CD4-positive, alpha-beta memory T cell (primary cell): ENCODE data around the gene TRIM75. TPM values are rescaled to one million over a fixed set of nuclear protein-coding genes. Genes with fewer than 3 reads are reported as not detected.
A peak's percentile ranks its signal among the peaks of the same experiment; 100 is the strongest.
"Not testable (repeated sequence)": the region's sequence is repeated elsewhere in the genome, so short reads cannot be mapped to it uniquely, and the experiment has no call there.

Experiments used
- CTCF ChIA-PET: fragments of 350-600 bp; sonication (Branson Sonifier 250); formaldehyde crosslinking; loops from one replicate; lab custom pipeline; 2021; ENCODE audit warnings: inconsistent platforms; ENCODE audit not compliant: partially characterized antibody; lab: Charles Lee
- POLR2A ChIA-PET: fragments of 350-600 bp; sonication (Branson Sonifier 250); formaldehyde crosslinking; loops from one replicate; lab custom pipeline; 2021; ENCODE audit not compliant: partially characterized antibody; lab: Charles Lee
- DNase-seq, 5 donors: peaks; one replicate each; pipeline versions ENCODE4 v3.0.0 to v3.0.0-alpha.2; 2020 to 2022; ENCODE audit warnings: mixed read lengths in 1 of 5
- H3K27ac ChIP-seq: one replicate; pipeline ENCODE4 v1.7.0; 2013; ENCODE audit warnings: low read depth, low read length
- H3K27me3 ChIP-seq: 2 replicates; pipeline ENCODE4 v1.7.0; 2013; ENCODE audit warnings: mild to moderate bottlenecking, low read length, moderate library complexity; ENCODE audit not compliant: insufficient read depth
- H3K36me3 ChIP-seq: 2 replicates; pipeline ENCODE4 v1.7.0; 2013; ENCODE audit warnings: mild to moderate bottlenecking, low read length, moderate library complexity; ENCODE audit not compliant: insufficient read depth
- H3K4me1 ChIP-seq: 2 replicates; pipeline ENCODE4 v1.7.0; 2013; ENCODE audit warnings: mild to moderate bottlenecking, low read length, moderate library complexity; ENCODE audit not compliant: insufficient read depth
- H3K4me3 ChIP-seq, 2 donors: one replicate each; pipeline ENCODE4 v1.7.0; 2013; ENCODE audit warnings: low read length in 2 of 2, mild to moderate bottlenecking in 1 of 2
- H3K9me3 ChIP-seq, 2 donors: one replicate each; pipeline ENCODE4 v1.7.0; 2013; ENCODE audit warnings: low read length in 2 of 2, control low read depth in 1 of 2; ENCODE audit not compliant: control insufficient read depth in 1 of 2
- H3K27ac Mint-ChIP-seq, 7 donors: one replicate each; pipeline ENCODE4 v1.8.0; 2020 to 2021; ENCODE audit warnings: mixed read lengths in 7 of 7, mild to moderate bottlenecking in 6 of 7, inconsistent platforms in 3 of 7, moderate library complexity in 3 of 7
- H3K27me3 Mint-ChIP-seq, 2 donors: one replicate each; pipeline ENCODE4 v1.8.0; 2020 to 2021; ENCODE audit warnings: mixed read lengths in 2 of 2
- H3K36me3 Mint-ChIP-seq, 2 donors: one replicate each; pipeline ENCODE4 v1.8.0; 2020 to 2021; ENCODE audit warnings: mixed read lengths in 2 of 2, inconsistent platforms in 1 of 2, mild to moderate bottlenecking in 1 of 2
- H3K4me1 Mint-ChIP-seq, 4 donors: one replicate each; pipeline ENCODE4 v1.8.0; 2020 to 2021; ENCODE audit warnings: mixed read lengths in 4 of 4, mild to moderate bottlenecking in 1 of 4
- H3K4me3 Mint-ChIP-seq, 8 donors: one replicate each; pipeline ENCODE4 v1.8.0; 2020 to 2021; ENCODE audit warnings: mixed read lengths in 8 of 8, mild to moderate bottlenecking in 7 of 8, moderate library complexity in 6 of 8, inconsistent platforms in 3 of 8
- H3K9me3 Mint-ChIP-seq, 8 donors: one replicate each; pipeline ENCODE4 v1.8.0; 2020 to 2021; ENCODE audit warnings: mixed read lengths in 8 of 8, mild to moderate bottlenecking in 5 of 8, inconsistent platforms in 3 of 8, moderate library complexity in 1 of 8
- intact Hi-C: fragments of 100-400 bp; cut with micrococcal nuclease; formaldehyde crosslinking; loops from one replicate; pipeline ENCODE4 v1.15.1; 2023
- polyA plus RNA-seq, 2 donors: library from polyadenylated mRNA; unstranded; fragments of 300-500 nt; fragmentation: Illumina TruSeq; gene quantifications; one replicate each; pipeline ENCODE4 v1.2.3, GENCODE V29; 2021
- total RNA-seq, 2 experiments: library from RNA; stranded (reverse); gene quantifications; one replicate each; pipeline ENCODE4 v1.2.3, GENCODE V29; 2021

Gene TRIM75
- total and polyA plus RNA-seq, 4 experiments from 2014 or later, result not detected

- H3K36me3 Mint-ChIP-seq, result peaks cover 31 to 33% of the 10 kb centered on the region in 2 donors
- intact Hi-C loops, result no loop called here
- no peak overlapping the region for H3K4me3 Mint-ChIP-seq
- Histone ChIP-seq H3K36me3 (peaks cover 4% of the 10 kb centered on the region), H3K27me3 (no peaks in the 10 kb centered on the region), H3K4me1 (no peaks in the 10 kb centered on the region), H3K4me3 (no peak overlapping the region), H3K27ac (no peak overlapping the region), H3K9me3 (no peaks in the 10 kb centered on the region)
- peaks cover 0 to 2% (median 0%) of the 10 kb centered on the region in 8 donors for H3K9me3 Mint-ChIP-seq
- H3K27ac Mint-ChIP-seq, result peak overlapping the region in 1 of 7 donors; percentile 18
- no peaks in the 10 kb centered on the region for H3K4me1 Mint-ChIP-seq
- no peak for DNase-seq
- CTCF ChIA-PET, result interaction anchor here (1.3 kb wide), 1 partner anchor 8 kb away, joined by 3 read pairs; no protein-coding TSS in a partner anchor
- POLR2A ChIA-PET, result no interaction called here
- no peaks in the 10 kb centered on the region for H3K27me3 Mint-ChIP-seq
These were observed 23.4 kb downstream of the TRIM75 start for GRCh38 chr4:165077034-165077578.

- peaks cover 4% of the 10 kb centered on the region for H3K36me3 ChIP-seq
- no peaks in the 10 kb centered on the region for H3K27me3 Mint-ChIP-seq
- H3K4me3 Mint-ChIP-seq, result no peak overlapping the region
- H3K4me3 ChIP-seq, result no peak overlapping the region
- intact Hi-C loops, result no loop called here
- no peak for DNase-seq
- no peaks in the 10 kb centered on the region for H3K4me1 ChIP-seq
- H3K36me3 Mint-ChIP-seq, result peaks cover 27 to 34% of the 10 kb centered on the region in 2 donors
- H3K27ac ChIP-seq, result no peak overlapping the region
- H3K27ac Mint-ChIP-seq, result no peak overlapping the region
- ChIA-PET CTCF (no interaction called here), POLR2A (no interaction called here)
- no peaks in the 10 kb centered on the region for H3K9me3 ChIP-seq
- H3K27me3 ChIP-seq, result no peaks in the 10 kb centered on the region
- H3K4me1 Mint-ChIP-seq, result no peaks in the 10 kb centered on the region
- no peaks in the 10 kb centered on the region for H3K9me3 Mint-ChIP-seq
These were observed 25.8 kb downstream of the TRIM75 start for GRCh38 chr4:165079476-165079875.

GRCh38 chr4:165084787-165085186 is 31.1 kb downstream of the TRIM75 start:
- H3K27ac Mint-ChIP-seq, H3K4me1 ChIP-seq, H3K4me3 Mint-ChIP-seq, POLR2A ChIA-PET, intact Hi-C loops, H3K9me3 ChIP-seq, H3K27ac ChIP-seq, H3K4me3 ChIP-seq, H3K4me1 Mint-ChIP-seq, H3K27me3 ChIP-seq, H3K27me3 Mint-ChIP-seq, H3K9me3 Mint-ChIP-seq, DNase-seq: not testable (repeated sequence)
- peaks cover 14% of the 10 kb centered on the region for H3K36me3 ChIP-seq
- CTCF ChIA-PET, result interaction anchor here (1.2 kb wide), 1 partner anchor 8 kb away, joined by 3 read pairs; no protein-coding TSS in a partner anchor
- H3K36me3 Mint-ChIP-seq, result peaks cover 35 to 36% of the 10 kb centered on the region in 2 donors

GRCh38 chr4:165085946-165086345 is 32.3 kb downstream of the TRIM75 start:
- Histone ChIP-seq H3K27me3 (no peaks in the 10 kb centered on the region), H3K4me1 (no peaks in the 10 kb centered on the region), H3K4me3 (no peak overlapping the region), H3K27ac (no peak overlapping the region), H3K9me3 (no peaks in the 10 kb centered on the region), H3K36me3 (peaks cover 14% of the 10 kb centered on the region)
- CTCF ChIA-PET, result interaction anchor here (0.6 to 1.2 kb wide), 3 partner anchors 10 to 30 kb away, joined by 3 read pairs; no protein-coding TSS in a partner anchor
- H3K27ac Mint-ChIP-seq, result peak overlapping the region in 2 of 7 donors; percentile 9 to 38
- no peaks in the 10 kb centered on the region for H3K27me3 Mint-ChIP-seq
- POLR2A ChIA-PET, result interaction anchor here (0.6 kb wide), 1 partner anchor 24 kb away, joined by 5 read pairs; no protein-coding TSS in a partner anchor
- no peaks in the 10 kb centered on the region for H3K4me1 Mint-ChIP-seq
- DNase-seq, result no peak
- intact Hi-C loops, result no loop called here
- no peak overlapping the region for H3K4me3 Mint-ChIP-seq
- no peaks in the 10 kb centered on the region for H3K9me3 Mint-ChIP-seq
- peaks cover 34 to 37% of the 10 kb centered on the region in 2 donors for H3K36me3 Mint-ChIP-seq

- H3K4me1 ChIP-seq, result no peaks in the 10 kb centered on the region
- ChIA-PET POLR2A (no interaction called here), CTCF (interaction anchor here (1.9 kb wide), 1 partner anchor 9 kb away, joined by 7 read pairs; no protein-coding TSS in a partner anchor)
- H3K27ac Mint-ChIP-seq, result no peak overlapping the region
- H3K36me3 Mint-ChIP-seq, result peaks cover 44 to 47% of the 10 kb centered on the region in 2 donors
- intact Hi-C loops, result no loop called here
- H3K9me3 Mint-ChIP-seq, result no peaks in the 10 kb centered on the region
- H3K27me3 Mint-ChIP-seq, result no peaks in the 10 kb centered on the region
- no peaks in the 10 kb centered on the region for H3K9me3 ChIP-seq
- no peaks in the 10 kb centered on the region for H3K4me1 Mint-ChIP-seq
- H3K27ac ChIP-seq, result no peak overlapping the region
- H3K36me3 ChIP-seq, result peaks cover 14% of the 10 kb centered on the region
- H3K4me3 Mint-ChIP-seq, result no peak overlapping the region
- DNase-seq, result no peak
- H3K27me3 ChIP-seq, result no peaks in the 10 kb centered on the region
- no peak overlapping the region for H3K4me3 ChIP-seq
These were observed 34.7 kb downstream of the TRIM75 start for GRCh38 chr4:165088366-165088765.

- H3K36me3 Mint-ChIP-seq, result peaks cover 35% of the 10 kb centered on the region in 2 donors
- H3K27ac ChIP-seq, H3K27me3 ChIP-seq, H3K9me3 ChIP-seq, DNase-seq, H3K9me3 Mint-ChIP-seq, H3K4me1 Mint-ChIP-seq, H3K4me3 ChIP-seq, CTCF ChIA-PET, H3K27me3 Mint-ChIP-seq, H3K27ac Mint-ChIP-seq, H3K4me1 ChIP-seq, H3K36me3 ChIP-seq, POLR2A ChIA-PET, H3K4me3 Mint-ChIP-seq: not testable (repeated sequence)
- intact Hi-C loops, result loop anchor here (10.0 kb wide), 1 partner anchor 1407 kb away; no protein-coding TSS in a partner anchor
These were observed 38.5 kb downstream of the TRIM75 start for GRCh38 chr4:165092187-165092586.

GRCh38 chr4:165094873-165095272 is 41.2 kb downstream of the TRIM75 start:
- Mint-ChIP-seq H3K27me3 (no peaks in the 10 kb centered on the region), H3K4me1 (no peaks in the 10 kb centered on the region), H3K9me3 (no peaks in the 10 kb centered on the region), H3K27ac (no peak overlapping the region), H3K4me3 (no peak overlapping the region), H3K36me3 (peaks cover 29 to 32% of the 10 kb centered on the region in 2 donors)
- no peaks in the 10 kb centered on the region for H3K9me3 ChIP-seq
- intact Hi-C loops, result loop anchor here (5.0 to 10.0 kb wide), 2 partner anchors 1410 to 1543 kb away; no protein-coding TSS in a partner anchor
- H3K27ac ChIP-seq, result no peak overlapping the region
- no peak for DNase-seq
- H3K27me3 ChIP-seq, result no peaks in the 10 kb centered on the region
- CTCF ChIA-PET, result no interaction called here
- no peak overlapping the region for H3K4me3 ChIP-seq
- POLR2A ChIA-PET, result no interaction called here
- peaks cover 5% of the 10 kb centered on the region for H3K36me3 ChIP-seq
- H3K4me1 ChIP-seq, result no peaks in the 10 kb centered on the region
